Right lobe of liver (tissue), 4 donors: ENCODE results near the gene CTCF.

ENCODE experiments used
- POLR2A ChIP-seq: fragments of 450-650 bp; IDR thresholded peaks from one replicate; pipeline ENCODE4 v1.6.1; 2017; ENCODE audit warnings: antibody characterized with exemption, mild to moderate bottlenecking
- TF ChIP-seq, protein P1 (sequence below), 4 donors: fragments of 200-600 bp in 3 of 4; fragments of 450-650 bp in 1 of 4; IDR thresholded peaks; one replicate each; pipeline versions ENCODE4 v1.5.1 to v1.8.0; 2016 to 2022; ENCODE audit warnings: antibody characterized with exemption in 4 of 4, mild to moderate bottlenecking in 2 of 4
- donor health status: DM: no; HTN: no; CAD: no.
- donor health status: DM: no; HTN: no; CAD: no.
- donor health status: DM: no; HTN: yes; CAD: no.

DNA sequence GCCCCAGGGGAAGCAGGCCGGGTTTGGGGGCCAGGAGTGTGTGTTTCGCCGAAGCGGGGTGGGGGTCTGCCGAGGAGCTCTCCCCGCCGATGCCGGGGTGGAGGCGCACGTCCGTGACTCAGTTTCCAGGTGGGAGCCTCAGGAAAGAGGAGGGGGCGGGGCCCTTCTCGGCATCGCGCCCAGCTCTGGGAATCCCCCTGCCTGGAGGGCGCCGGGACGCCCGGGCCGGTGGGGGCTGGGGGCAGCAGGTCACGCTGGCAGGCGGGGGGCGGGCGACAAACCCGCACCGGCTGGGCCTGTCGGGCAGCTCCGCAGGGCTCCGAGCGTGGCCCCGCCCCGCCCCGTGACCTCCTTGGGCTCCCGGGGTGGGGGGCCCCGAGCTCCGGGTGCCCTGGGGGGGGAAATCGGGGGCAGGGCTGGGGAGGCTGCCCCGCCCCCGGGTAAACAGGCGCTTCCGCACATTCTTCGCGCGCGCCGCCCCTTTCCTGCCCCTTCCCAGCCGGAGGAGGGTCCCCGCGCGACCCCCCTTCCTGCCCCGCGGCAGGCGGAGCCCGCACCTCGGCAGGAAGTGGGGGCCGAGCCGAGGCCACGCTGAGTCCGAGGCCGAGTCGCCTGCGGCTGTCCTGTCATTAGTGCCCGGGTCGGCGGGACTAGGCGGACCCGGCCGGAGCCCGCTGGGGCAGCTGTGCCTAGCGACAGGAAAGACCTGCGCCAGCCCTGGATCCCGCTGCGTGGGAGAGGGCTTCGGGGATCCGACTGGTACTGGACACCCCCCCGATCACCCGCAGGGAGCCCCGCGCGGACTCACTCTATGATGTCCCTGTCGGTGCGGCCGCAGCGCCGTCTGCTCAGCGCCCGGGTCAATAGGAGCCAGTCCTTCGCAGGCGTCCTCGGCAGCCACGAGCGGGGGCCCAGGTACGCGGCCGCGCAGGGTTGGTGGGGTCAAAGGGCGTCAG lies 24.4 kb upstream of the CTCF start:
- TF ChIP-seq, protein P1, sequence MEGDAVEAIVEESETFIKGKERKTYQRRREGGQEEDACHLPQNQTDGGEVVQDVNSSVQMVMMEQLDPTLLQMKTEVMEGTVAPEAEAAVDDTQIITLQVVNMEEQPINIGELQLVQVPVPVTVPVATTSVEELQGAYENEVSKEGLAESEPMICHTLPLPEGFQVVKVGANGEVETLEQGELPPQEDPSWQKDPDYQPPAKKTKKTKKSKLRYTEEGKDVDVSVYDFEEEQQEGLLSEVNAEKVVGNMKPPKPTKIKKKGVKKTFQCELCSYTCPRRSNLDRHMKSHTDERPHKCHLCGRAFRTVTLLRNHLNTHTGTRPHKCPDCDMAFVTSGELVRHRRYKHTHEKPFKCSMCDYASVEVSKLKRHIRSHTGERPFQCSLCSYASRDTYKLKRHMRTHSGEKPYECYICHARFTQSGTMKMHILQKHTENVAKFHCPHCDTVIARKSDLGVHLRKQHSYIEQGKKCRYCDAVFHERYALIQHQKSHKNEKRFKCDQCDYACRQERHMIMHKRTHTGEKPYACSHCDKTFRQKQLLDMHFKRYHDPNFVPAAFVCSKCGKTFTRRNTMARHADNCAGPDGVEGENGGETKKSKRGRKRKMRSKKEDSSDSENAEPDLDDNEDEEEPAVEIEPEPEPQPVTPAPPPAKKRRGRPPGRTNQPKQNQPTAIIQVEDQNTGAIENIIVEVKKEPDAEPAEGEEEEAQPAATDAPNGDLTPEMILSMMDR (IDR thresholded peaks at IDR 0.05): no peak
- no peak for TF ChIP-seq POLR2A
